Measurements from ENCODE around the gene SNX5.

SNX5 gene

DNA sequence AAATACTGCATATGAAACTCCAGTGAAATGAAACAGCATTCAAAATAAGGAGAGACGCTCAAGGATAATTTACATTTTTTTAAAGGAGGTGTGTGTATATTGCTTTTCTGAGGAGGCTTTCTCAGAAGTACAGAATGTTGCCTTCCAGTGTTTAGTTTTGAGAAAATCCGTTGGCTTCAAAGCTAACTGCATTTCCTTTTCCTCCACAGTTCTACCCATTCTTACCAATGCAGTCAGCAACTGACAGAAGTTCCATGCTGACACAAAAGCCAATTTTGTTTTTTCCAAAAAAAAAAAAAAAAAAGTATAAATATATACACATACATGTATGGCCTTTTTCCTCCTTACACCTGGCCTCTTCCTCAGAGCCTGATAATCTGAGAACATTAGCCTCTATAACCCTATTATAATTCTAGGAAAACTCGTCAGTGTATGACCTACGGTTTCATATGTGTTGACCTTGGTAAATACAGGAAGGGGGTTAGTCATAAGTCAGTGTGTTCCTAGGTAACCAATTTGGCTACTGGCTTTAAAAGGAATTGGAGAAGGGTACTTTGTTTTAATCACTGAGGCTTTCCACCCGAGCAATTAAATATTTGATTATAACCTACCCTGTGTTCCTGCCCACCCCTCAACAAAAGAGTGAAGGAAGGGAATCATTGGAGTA lies 24.4 kb upstream of the SNX5 start:
- DNase-seq (ENCODE audit: low spot score), result no peak

DNA sequence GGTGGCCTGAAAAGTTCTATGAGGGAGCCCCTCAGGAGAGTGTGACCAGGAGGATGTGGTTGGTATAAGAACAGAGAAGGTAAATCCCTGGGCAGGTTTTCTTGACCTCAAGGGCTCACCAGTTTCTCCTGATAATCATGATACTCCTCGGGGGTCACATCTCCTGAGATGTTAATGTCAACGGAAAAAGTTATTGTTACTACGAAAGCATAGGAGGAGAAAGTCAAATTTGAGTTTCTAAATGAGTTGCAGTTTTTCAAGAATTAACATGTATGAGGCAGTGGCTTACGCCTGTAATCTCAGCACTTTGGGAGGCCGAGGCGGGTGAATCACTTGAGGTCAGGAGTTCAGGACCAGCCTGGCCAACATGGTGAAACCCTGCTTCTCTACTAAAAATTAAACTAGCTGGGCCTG lies 23.6 kb upstream of the SNX5 start:
- no peak for DNase-seq (ENCODE audit: low spot score)

DNA sequence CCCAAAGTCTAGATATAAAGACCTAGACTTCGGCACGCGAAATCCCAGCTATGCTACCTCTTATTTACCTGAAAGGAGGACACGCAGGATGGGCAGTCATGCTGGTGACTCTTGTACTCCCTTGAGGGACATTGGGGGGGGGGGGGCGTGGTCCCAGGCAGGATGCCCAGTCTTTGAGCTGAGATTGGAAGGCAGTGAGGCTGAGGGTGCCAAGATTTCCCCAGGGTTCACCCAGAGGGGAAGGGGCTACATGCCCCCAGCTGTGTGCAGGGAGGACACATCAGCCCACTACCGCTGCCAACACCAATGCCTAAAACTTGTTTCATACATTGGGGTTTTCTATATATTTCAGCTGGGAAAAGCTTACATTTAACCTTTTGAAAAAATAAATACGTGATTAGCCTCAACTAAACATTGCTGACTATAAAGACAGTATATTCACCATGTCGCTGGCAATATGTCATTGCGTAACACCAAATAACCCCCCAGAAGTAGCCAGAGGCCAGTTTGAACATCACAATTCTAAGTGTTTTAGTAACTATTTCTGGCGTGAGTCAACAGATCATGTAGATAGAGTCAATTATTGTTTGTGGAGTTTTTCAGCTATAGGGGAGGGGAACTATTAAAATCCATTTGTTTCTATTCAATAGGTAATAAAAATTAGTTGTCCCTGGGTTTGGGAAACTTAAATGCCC lies 21.8 kb upstream of the SNX5 start:
- DNase-seq (ENCODE audit: low spot score), result no peak

- DNase-seq (ENCODE audit: low spot score), result no peak
Observed at GRCh38 chr20:17987988-17988387, 19.4 kb upstream of the SNX5 start.

- no peak for DNase-seq (ENCODE audit: low spot score)
Observed at GRCh38 chr20:17985388-17986018, 16.9 kb upstream of the SNX5 start.

GRCh38 chr20:17976305-17976704 lies 7.7 kb upstream of the SNX5 start:
- DNase-seq (ENCODE audit: low spot score), result no peak

DNA sequence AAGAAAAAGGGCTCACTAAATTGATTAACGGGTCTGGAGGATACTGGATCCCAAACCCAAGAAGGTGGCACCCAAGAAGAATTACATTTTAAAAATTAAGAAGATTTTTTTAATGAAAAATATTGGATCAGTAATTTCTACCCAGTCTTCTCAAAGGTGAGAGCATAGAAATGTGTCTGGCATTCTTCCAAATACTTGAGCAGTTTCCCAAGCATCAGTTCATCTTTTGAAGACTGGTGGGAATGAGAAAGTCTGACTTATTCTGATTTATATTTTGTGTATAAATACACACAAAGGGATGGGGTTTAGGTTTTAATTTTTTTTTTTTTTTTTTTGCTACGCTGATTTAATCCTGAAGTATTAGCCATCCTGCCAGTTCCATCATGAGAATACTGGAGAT lies 3.5 kb upstream of the SNX5 start:
- no peak for DNase-seq (ENCODE audit: low spot score)

DNA sequence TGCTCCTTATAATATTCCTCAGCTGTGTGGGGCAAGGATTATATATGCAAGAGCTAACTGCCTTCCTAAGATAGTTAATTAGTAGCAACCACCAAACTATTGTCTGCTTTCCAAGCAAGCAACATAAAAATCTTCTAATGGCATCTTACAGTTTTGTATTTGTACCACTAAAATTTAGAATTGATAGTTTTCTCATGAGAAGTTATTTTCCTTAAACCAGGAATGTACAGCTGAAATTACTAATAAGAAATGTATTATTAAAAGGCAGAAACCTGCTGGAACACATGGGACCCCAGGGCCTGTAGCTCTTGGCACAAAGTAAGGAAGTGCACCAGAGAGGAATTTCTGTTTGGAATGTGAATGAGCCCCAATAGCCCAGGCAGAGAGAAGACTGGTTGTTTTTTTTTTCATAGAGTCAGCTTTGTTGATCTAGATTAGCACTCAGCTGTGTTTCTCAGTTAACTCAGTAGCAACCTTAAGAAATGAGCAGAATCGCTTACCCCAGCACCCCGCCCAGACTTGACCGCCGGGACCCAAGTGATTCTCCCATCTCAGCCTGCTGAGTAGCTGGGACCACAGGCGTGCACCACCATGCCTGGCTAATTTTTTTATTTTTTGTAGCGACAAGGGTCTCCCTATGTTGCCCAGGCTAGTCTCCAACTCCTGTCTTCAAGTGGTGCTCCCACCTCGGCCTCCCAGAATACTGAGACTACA lies 2.9 kb upstream of the SNX5 start:
- no peak for DNase-seq (ENCODE audit: low spot score)

GRCh38 chr20:17969884-17970409 lies 1.4 kb upstream of the SNX5 start:
- DNase-seq (ENCODE audit: low spot score), result no peak

DNA sequence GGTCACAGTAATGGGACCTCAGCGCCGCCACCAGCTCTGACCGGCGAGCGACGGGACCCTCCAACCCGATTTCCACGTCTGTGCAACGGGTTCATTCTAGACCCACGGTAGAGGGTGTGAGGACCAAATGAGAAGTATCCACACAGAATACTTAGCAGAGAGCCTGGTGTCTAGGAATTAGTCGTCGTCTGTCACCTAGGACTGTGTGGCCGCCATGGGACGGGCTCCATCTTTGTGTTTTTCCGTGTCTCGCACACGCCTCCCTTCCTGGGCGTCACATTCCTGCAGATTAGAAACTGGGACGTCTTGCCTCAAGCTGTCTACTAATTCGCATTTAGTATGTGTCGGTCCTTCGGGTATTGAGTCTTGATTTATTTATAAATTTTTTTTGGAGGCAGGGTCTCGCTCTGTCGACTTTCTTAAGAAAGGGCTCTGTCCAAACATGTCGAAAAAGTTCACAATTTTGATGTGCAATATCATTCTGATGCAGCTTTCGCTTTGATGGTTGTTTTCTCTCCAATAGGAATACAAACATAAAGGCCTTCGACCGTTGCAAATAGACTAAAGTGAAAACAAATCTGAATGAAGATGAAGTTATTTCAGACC lies 787 bp upstream of the SNX5 start:
- DNase-seq (ENCODE audit: low spot score), result peak; percentile 71

DNA sequence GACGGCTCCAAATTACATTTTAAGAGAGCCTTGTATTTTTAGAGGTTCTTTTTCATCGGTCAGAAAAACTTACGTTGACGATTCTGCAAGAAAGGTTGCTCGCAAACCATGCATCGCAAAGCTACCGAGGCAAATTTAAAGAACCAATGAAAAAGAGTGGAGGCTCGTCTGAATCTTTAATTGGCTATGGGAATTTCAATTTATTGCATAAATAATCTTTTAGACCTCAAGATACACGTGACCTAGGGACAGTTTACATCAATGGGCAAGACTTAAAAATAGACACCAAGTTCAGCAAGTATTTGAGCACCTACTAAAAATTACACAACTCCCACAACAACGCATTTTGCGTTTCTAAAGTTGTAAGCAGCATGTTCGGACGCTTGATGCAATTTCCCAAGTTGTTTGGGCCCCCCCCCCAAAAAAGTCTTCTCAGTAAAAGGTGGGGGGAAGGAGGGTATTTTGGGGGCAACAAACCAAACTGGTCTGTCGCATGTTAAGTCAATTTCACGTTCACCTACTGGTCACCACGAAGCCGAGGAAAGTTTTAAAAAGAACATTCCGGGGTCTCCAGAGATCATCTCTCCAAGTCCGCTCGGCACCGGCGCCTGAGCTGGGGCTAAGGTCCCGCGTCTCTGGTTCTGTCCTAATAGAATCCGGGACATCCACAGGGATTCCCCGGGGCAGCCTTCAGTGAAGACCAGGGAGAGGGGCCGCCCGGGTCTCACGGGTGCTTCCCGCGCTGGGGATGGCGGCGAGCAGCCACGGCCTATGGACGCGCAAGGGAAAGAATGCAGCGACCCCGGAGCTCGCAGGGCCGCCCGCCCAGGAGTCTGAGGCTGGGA lies 851 bp downstream of the SNX5 start:
- no peak for DNase-seq (ENCODE audit: low spot score)

DNA sequence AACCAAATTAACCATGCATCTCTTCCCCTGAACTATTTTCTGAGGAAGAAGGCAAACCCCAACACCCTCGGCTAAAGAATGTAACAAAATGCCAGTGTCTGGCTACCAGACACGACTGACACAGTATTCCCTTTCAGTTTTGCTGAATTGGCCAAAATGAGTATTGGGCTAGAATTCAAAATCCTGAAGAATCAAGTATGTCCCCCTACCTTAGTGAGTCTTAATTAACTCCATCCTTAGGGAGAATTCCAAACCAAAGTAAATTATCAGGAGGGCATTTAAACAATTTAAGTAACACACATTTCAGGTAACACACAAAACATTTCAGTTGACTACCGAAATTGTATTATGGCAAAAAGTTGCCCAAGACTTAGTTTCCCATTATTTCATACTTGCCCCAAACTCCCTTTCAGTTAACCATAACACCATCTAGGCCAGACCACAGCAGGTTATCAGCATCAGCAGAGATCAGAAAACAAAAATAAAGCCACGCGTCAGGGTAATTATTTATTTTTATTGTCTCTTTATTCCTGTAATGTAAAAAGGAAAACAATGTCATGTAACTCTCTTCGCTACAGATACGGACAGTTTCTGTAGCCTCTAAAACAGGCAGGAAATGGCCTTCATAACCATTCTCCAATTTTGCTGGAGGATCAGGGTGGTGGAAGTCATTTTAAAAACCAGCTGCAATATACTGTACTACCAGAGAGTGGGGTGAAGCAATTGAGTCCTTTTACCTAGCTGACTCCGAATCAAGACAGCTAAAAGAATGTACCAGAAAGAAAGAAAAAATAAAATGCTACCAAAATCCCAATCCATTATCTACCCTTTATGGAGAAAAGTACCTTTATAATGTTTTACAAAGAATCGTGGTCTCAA lies 1.9 kb downstream of the SNX5 start:
- DNase-seq (ENCODE audit: low spot score), result no peak

DNA sequence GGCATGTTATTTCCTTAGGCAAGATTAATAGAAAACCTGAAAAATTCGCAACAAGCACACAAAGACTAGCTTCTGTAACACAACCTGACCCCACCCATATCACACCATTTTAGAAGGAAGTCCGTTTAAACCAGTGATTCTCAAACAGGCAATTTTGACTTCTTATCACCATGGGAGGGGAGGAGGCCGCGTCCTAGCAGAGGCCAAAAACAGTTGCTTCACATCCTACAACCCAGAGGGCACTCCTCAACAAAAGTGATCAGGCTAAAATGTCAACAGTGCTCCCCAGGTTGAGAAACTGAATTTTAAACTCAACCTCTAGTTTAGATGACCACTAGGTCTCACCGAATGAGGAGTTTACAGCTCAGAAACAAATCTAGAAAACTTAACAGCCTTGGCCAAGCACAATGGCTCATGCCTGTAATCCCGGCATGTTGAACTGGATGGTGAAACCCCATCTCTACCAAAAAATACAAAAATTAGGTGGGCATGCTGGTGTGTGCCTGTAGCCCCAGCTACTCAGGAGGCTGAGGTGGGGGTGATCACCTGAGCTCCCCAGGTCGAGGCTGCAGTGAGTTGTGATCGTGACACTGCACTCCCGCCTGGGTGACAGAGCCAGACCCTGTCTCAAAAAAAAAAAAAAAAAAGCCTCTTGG lies 3.4 kb downstream of the SNX5 start:
- no peak for DNase-seq (ENCODE audit: low spot score)

DNA sequence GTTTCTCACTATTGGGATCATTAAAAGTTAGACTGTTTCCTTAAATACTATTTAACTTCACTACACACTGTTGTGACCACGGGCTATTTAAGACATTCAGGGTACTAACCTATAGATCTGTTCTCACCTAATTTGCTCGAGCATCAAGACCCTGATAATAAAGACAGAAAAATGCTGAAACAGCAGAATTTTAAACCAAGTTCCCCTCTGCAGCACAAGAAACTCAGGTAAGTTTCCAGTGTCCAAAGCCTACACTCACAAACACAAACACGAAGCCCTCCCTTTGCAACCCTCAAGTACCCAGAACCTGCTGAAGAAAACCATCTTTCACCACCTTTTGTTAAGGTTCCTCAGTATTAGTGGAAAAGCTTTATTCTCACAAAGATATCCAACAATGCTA lies 4.0 kb downstream of the SNX5 start:
- DNase-seq (ENCODE audit: low spot score), result no peak

- no peak for DNase-seq (ENCODE audit: low spot score)
Observed at GRCh38 chr20:17964073-17964472, 4.5 kb downstream of the SNX5 start.

GRCh38 chr20:17963114-17963897 lies 5.3 kb downstream of the SNX5 start:
- DNase-seq (ENCODE audit: low spot score), result no peak

GRCh38 chr20:17961587-17961940 lies 7.0 kb downstream of the SNX5 start:
- DNase-seq (ENCODE audit: low spot score), result no peak

- no peak for DNase-seq (ENCODE audit: low spot score)
Observed at GRCh38 chr20:17960927-17961586, 7.5 kb downstream of the SNX5 start.
